Activated T-helper 9 cell treated with anti-CD3 and anti-CD28 coated beads, Interleukin-2, amount 50 U/mL, for 16 hours (primary cell): ENCODE results near the gene AHI1.

Experiments used
- DNase-seq: peaks from one replicate; pipeline ENCODE4 v3.0.0-alpha.2; 2020; ENCODE audit warnings: low read depth

Gene AHI1

DNA sequence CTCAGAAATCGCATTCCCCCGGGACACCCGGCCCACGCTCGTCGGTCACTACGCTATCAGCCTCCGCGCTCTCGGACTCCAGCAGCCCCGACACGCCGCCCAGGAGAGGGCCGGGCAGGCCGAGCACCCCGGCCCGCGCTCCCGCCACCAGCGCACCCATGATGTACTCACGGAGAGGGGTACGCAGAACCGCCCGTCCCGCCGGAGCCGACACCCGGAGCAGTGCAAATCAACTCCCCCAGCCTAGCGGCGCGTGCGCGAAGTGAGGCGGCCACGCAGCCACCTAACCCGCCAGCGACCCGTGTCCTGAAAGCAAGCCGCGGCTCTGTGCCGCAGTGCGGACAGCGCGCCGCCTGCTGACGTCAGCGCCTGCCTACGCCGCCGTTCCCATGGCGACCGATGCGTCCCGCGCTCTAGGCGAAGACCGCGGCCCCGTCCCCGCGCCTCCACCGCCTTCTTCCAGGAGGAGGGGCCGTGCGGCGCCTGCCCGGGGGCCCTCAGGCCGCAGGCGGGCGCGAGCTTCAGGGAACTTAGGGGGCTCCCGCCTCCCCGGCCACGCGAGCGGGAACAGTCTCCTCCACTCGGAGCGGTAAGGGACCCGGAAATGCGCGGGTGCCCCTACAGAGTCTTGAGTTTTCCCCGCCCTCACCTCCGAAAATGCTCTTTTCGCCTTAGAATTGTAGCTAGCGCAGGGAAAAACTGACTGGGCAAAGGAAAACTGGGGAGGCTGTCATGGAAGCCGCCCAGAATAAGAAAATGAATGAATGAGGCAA is at the start of gene AHI1:
TSS of gene AHI1 (minus strand) at position 329 of the 773 bp plus-strand sequence. CDS start 5,503 bp downstream, outside the sequence.
- peak; percentile 86 for DNase-seq

DNA sequence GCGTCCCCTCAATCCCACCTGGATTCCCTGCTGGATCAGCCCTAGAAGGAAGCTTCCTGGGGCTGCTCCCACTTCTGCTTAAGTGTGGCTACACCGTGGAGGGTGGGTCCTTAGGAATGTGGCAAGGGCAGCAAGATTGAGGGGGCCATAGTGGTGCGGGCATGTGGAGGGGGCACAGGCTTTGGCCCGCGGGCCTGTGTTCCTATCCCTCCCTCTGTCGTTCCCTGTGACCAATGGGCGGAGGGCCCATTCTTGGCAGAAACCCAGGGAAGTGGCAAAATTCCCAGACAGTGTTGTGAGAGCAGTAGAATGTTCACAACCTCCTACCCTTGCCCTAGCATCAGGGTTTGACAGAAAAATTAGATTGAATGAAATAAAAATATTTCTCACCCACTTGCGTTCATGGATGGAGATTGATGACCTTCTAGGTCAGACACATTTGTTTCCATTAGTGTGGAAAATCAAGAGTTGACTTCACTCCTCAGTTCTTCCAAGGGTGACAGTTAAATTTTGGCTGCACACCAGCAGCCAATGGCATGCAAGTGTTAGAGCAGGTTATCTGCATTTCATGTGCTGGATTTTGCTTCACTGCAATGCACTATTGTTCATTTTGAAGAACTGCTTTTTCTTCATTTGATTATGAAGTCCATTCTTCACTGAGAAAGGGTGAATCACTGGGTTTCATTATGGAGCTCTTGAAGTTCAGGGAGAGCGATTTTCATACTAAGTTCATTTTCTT is 49.3 kb upstream of the AHI1 start:
- no peak for DNase-seq

DNA sequence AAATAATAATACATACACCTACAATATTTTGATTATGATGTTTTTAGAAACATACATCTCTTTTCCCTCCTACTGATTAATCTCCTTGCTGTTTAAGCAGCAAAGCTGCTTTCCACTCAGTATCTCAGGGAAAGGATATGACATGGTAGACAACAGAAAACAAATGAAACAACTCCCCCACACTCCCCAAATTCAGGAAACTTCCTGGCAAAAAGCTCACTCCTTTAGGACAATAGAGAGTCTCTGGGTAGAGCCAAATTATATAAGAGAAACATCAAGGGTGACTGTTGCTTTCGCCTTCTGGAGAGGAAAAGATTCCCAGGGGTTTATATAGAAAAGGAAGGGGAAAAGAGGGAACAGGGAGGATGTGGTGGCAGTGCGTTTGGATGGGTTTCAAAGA is 48.7 kb upstream of the AHI1 start:
- no peak for DNase-seq

DNA sequence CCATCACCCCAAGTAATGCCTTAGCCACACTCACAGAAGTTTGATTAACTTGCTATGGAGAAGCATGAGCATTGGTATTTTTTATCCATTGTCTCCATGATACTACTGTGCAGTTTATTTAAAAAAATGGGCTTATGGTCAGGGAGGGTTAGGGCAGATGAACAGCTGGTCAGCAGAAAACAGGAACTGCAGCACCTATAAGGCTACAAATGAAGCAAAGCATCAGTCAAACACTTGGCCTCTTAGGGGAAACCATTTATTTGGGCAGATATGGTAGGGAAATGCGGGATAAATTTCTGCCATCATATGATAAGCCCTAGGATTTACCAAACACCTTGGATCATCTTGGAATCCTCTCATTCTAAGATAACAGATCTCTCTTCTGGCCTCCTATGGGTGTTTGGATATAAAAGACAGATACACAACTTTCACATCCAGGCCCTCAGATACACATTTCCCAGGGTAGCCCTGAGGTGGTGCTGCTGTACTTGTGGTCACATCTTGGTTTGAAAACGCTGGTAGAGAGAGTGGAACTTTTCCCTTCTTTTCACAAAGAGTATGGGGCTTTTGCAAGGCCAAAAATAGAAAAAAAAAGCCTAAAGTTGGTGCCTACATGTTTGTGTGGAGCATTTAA is 42.8 kb upstream of the AHI1 start:
- no peak for DNase-seq

DNA sequence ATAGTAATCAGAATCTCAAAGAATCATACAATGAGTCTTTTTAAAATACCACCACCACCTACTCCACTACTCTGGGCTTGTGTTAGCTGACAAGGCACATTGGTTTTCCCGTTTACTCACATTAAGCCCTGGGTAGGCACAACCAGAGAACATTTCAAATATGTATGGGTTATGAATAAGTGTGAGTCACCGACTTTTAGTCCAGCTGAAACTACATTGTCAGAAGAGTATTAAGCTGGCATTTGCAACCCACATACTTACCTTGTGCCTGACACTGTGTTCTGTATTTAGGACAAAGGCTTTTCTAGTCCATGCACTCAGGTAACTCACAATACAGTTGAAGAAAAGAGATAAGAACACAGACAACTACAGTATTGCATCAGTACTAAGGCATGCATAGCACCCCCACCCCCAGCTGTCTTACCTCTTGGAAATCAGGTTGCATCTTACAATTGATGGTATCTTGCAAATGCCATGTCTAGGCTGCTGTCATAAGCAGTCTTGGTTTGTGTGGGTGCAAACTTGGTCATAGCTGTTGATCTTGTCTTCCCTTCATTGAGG is 40.3 kb upstream of the AHI1 start:
- no peak for DNase-seq

DNA sequence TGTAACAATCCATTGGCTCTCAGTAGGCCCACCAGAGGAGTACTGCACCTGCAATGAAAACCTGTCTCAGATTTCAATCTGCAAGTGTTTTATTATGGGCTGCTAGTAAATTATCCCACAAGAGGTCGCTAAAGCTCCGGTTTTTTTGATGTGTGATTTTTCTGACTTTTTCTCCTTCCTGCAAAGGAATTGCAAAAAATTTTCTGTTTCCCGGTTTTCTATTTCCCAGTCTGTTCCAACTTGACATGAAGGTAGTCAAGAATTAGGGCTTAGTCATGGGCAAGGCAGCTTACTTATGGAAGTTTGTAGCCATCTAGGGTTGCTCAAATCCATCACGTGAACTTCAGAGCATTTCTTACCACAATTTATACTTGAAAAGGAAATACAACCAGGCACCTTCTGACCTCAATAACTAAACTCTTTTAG is 38.5 kb upstream of the AHI1 start:
- DNase-seq = no peak

DNA sequence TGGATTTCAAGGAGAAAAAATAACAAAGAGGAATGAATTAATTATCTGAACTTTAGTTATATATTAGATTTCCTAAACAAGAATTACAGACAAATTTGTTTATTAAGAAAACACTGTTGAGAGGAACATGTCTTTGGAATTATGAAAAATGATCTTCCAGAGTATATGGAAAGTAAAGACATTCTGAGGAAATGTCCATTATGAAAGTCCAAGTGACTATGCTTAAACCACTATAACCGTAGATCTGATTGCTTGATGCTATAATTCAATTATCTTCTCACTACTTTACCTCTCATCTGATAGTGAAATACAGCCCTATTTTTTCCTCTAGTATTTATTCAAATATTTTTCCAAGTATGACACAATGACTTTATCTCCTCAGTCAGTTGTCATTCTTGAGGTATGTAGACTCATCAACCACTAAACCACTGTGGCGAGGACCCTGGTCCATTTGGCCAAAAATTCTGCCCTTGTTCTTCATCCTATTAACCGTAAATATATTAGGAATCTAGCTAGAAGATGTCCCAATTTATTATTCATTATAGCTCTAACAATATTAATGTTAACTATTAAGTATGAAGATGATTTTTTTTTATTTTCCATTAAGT is 37.3 kb upstream of the AHI1 start:
- DNase-seq = no peak

DNA sequence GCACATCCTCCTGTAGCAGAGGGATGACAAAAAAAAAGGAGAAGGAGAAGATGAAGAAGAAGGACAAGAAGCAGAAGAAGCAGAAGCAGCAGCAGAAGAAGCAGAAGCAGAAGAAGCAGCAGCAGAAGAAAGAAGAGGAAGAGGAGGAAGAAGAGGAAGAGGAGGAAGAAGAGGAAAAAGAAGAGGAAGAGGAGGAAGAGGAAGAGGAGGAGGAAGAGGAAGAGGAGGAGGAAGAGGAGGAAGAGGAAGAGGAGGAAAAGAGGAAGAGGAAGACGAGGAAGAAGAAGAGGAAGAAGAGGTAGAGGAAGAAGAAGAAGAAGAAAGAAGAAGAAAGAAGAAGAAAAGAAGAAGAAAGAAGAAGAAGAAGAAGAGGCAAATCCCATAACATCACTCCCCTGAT is 35.0 kb upstream of the AHI1 start:
- DNase-seq = no peak

DNA sequence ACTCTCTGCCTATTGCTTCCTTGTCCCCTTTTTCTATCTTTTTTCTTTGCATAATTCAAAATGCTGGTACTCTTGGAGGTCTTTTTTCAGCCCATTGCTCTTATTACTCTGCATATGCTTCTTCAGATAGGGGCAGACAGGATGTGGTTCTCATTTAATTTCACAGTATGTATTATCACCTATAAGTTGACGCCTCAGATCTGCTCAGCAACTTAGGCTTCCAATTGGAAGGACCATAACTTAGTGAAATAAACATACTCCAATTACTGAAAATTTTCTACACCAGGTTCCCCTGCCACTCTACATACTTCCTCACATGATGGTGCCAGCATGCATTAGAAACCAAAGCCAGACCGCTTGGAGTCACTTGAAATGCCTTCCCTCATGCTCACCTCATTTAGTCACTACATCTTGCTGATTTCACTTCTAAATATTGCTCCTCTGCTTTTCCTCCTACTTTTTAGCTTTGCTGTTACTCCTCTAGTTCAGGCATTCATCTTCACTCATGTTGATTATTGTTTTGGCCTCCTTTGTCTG is 34.5 kb upstream of the AHI1 start:
- no peak for DNase-seq

DNA sequence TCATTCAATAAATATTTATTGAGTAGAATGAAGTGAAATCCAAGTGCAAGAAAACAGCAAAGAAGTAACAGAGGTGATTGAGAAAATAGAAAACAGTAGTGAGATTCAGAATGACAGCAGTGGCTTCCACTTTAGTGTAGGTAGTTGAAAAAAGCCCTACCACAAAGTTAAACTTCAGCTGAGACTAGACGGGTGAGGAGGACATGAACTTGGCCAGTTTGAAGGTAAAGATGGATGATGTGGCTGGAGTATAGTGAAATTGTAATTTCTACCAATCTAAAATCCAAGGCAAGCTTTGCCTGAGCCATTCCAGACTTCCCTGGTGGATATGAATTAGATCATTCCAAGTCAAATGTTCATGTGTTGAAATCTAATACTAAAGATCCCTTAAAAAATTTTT is 32.6 kb upstream of the AHI1 start:
- DNase-seq = no peak

DNA sequence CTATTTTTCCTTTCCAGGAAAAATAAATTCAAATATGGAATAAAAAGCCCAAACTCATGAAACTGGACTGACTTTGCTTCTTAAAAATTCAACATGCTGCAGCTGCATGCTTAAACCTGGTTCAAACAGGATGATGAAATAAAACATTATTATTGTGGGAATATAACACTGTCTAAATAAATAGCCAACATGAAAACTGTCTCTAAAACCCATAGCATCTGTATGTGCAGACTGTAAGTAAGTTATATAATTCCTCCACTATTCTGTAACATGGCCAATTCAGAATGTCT is 30.4 kb upstream of the AHI1 start:
- no peak for DNase-seq

DNA sequence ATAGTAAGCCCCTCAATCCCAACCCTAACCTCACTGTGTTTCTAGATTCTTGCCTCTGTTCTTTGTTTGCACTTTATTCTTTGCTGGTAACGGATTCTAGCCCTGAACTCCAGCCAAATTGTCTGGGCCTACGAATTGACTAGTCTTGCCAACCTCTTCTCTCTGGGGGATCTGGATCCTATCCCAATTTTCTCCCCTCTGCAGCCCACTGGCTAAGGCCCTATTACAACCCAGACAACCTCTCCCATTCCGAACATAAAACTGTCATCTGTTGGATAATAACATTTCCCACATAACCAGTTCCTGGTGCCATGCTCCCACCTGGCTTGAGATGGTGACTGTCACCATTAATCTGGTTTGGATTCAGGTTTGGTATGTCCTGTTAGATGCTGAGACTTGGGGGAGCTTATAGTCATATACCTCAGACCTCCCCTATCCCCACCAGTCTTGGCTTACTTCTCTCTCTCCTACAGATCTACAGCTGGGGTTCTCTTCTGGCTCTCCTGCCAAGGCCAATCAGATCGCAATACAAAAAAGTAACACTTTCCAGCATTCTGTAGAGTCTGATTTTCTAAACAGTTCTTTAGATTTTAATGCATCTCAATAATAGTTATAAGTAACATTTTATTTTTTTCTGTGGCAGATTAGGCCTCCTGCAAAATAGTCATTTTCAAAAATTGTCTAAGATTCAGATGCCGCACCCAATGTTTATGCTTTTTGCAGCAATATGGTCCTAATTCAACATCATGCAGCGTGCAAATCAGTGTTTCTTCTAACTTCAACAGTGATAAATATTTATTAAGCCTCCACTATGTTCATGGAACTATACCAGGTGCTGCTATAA is 29.8 kb upstream of the AHI1 start:
- no peak for DNase-seq

DNA sequence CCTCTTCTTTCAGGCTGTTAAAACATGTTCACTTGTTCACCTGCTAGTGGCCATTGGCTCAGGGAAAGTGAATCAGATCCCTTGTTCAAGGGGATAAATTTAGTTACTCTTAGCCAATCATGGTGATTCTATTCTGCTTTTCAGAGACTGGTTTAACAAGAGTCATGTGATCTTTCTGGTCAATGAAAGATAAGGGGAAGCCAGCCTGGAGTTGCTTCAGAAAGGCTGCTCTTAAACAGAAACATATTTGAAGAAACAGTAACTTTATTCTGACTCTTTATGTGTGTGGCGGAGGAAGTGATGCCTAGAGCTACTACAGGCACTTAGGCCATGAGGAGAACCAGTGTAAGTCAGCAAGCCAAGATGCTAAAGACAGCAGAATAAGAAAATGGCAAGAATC is 28.1 kb upstream of the AHI1 start:
- DNase-seq = no peak

DNA sequence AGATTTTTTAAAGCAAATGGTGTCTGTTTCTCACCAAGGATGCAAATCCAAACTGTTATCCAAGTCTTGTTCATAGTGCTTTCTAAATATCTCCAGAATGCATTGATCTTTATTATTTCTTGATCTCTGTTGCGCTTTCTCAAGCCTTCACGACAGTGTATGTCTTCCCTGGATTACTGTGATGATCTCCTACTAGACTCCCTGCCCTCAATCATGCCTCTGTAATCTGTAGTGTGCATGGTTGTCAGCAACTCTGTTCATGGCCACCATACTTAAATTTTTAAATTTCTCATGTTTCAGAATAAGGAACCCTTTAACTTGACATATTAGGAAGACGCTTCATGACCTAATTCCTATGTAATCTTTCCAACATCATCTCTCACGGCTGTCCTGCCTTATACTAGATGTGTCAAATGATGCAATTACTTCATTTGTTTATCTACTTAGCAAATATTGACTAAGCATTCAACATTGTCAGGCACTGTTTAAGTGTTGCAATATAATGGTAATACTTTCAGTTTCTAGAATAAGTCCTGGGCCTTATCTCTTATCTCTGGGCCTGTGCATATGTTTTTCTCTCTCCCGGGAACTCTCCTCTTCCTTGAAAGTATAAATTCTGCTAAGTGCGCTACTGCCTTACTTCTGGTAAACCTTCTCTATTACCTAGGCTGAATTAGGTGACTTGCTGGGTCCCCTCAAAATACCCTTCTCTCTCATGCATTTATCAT is 25.6 kb upstream of the AHI1 start:
- no peak for DNase-seq

DNA sequence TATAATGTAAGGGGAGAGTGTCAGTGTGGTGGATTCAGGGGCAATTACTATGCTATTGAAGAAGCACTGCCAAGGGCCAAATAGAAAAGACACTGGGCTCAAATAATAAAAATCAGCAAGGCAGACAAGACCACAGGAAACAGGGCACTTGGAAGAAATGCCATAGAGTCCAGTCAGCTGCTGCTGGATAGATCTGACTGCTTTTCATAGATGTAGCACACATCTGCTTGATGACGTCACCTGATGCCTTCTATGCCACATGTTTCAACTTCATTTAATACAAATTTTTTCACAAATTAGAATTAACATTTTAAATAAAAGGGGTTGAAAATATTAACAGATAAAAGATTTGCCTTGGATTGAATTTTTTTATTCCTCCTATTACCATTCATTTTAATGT is 23.9 kb upstream of the AHI1 start:
- DNase-seq = no peak

DNA sequence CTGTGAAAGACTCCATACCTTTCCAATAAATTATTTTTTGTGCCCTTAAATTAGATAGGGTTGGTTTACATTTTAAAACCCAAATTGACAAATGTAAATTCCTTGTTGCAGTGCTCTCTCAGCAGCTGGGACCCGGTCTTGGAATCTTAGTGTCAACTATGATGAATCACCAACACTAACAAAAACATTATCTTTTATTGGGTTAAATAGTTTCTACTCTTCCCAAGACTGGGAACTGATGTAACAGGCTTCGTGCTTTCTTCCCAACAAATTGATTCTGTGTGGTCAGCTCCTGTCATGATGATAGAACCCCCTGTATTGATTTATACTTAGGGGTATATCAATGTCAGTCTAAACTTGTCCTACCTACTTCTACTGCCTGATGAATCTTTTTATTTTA is 23.2 kb upstream of the AHI1 start:
- DNase-seq = no peak

DNA sequence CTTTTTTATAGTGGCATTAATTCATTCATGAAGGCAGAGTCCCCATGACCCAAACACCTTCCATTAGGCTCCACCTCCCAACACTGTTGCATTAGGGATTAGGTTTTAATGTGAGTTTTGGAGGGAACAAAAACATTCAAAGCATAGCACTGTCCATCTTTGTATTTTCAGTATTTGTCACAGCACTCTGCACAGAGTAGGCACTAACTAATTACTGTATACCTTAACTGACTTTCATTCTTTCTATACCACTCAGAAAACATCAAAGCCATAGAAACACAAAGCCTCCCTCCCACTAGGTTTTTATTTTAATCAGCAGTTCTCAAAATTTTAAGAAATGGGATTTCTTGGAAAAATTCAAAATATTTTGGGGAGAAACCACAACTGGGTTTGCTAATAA is 21.8 kb upstream of the AHI1 start:
- no peak for DNase-seq

DNA sequence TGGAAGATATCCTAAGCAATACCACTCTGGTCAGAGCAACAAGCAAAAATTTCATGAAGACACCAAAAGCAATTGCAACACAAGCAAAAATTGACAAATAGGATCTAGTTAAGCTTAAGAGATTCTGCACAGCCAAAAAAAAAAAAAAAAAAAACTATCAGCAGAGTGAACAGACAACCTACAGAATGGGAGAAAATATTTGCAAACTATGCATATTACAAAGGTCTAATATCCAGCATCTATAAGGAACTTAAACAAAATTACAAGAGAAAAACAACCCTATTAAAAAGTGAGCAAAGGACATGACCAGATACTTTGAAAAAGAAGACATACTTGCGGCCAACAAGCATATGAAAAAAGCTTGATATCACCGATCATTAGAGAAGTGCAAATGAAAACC is 20.0 kb upstream of the AHI1 start:
- no peak for DNase-seq

DNA sequence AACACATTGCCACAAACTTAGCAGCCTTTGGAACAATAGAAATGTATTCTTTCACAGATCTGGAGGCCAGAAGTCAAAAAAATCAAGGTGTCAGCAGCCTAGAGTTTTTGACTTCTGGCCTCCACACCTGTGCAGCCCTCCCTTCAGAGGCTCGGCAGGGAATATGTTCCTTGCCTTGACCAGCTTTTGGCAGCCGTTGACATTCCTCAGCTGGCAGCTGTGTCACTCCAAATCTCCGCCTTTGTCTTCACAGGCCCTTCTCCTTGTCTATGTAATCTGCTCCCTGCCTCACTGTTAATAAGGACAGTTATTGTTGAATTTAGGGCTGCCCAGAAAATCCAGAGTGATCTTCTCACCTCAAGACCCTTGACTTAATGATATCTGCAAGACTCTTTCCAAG is 17.2 kb upstream of the AHI1 start:
- no peak for DNase-seq

DNA sequence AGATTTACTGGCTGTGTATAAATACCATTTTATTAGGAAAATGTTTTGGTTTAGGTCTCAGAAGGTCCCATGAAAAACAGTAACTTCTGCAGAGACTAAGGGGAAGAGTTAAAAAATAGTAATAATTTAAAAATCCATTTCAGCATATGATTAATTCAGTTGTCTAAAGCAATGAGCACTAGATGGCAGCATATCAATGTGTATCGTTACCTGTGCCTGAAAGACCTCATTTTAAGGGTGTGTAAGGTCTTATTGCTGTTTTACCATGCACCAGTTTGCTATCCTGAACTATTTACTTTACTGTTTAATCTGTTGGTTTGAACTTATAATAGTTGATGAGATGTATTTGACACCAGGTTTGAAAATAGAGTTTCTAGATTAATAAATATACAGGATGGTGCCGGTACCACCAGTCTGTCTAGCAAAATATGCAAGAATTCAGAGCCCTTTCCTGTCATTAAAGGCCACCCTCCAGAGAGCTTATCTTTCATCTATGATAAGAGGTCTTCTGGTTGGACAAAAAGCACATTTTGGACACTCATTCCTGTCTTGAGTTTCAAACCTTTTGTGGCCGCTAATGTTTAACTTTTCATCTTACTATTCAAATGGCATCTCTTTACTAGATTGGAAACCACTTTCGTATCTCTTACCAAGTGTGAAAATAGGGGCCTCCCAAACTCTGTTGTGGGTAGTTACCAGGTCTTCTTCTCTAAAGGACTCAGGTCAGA is 8.9 kb upstream of the AHI1 start:
- DNase-seq = no peak
